Measurements from ENCODE around the gene CHD6.

The CHD6 gene

GRCh38 chr20:41507436-41507835 lies 110.7 kb downstream of the CHD6 start:
- no peak for DNase-seq (ENCODE audit: low spot score)

- no peak for DNase-seq (ENCODE audit: low spot score)
Observed at GRCh38 chr20:41506192-41506915, 111.8 kb downstream of the CHD6 start.

- no peak for DNase-seq (ENCODE audit: low spot score)
Observed at GRCh38 chr20:41505184-41505583, 113.0 kb downstream of the CHD6 start.

- no peak for DNase-seq (ENCODE audit: low spot score)
Observed at GRCh38 chr20:41501376-41501775, 116.8 kb downstream of the CHD6 start.

- DNase-seq (ENCODE audit: low spot score), result no peak
Observed at GRCh38 chr20:41499961-41500725, 118.0 kb downstream of the CHD6 start.

- no peak for DNase-seq (ENCODE audit: low spot score)
Observed at GRCh38 chr20:41499064-41499463, 119.1 kb downstream of the CHD6 start.

- DNase-seq (ENCODE audit: low spot score), result no peak
Observed at GRCh38 chr20:41497186-41497895, 120.8 kb downstream of the CHD6 start.

GRCh38 chr20:41494451-41494850 lies 123.7 kb downstream of the CHD6 start:
- DNase-seq (ENCODE audit: low spot score), result no peak

- DNase-seq (ENCODE audit: low spot score), result no peak
Observed at GRCh38 chr20:41483553-41483930, 134.6 kb downstream of the CHD6 start.

GRCh38 chr20:41482647-41483552 lies 135.3 kb downstream of the CHD6 start:
- no peak for DNase-seq (ENCODE audit: low spot score)

GRCh38 chr20:41480054-41480770 lies 138.0 kb downstream of the CHD6 start:
- no peak for DNase-seq (ENCODE audit: low spot score)

- DNase-seq (ENCODE audit: low spot score), result no peak
Observed at GRCh38 chr20:41479113-41479512, 139.1 kb downstream of the CHD6 start.

- no peak for DNase-seq (ENCODE audit: low spot score)
Observed at GRCh38 chr20:41478026-41478425, 140.2 kb downstream of the CHD6 start.

- no peak for DNase-seq (ENCODE audit: low spot score)
Observed at GRCh38 chr20:41476446-41476845, 141.7 kb downstream of the CHD6 start.

GRCh38 chr20:41476013-41476441 lies 142.2 kb downstream of the CHD6 start:
- peak; percentile 28 for DNase-seq (ENCODE audit: low spot score)

- no peak for DNase-seq (ENCODE audit: low spot score)
Observed at GRCh38 chr20:41475503-41475902, 142.7 kb downstream of the CHD6 start.

GRCh38 chr20:41470362-41471095 lies 147.6 kb downstream of the CHD6 start:
- DNase-seq (ENCODE audit: low spot score), result no peak

GRCh38 chr20:41469868-41470267 lies 148.3 kb downstream of the CHD6 start:
- no peak for DNase-seq (ENCODE audit: low spot score)

GRCh38 chr20:41468994-41469600 lies 149.1 kb downstream of the CHD6 start:
- DNase-seq (ENCODE audit: low spot score), result no peak

- no peak for DNase-seq (ENCODE audit: low spot score)
Observed at GRCh38 chr20:41467690-41468089, 150.5 kb downstream of the CHD6 start.

Data from COLO829 (cell line).